OCI-M1 (cell line): Measurements from ENCODE around the gene GPC5.

Experiments used
- DNase-seq: peaks from one replicate; lab custom pipeline; 2025; lab: John Stamatoyannopoulos, UW

The GPC5 gene

GRCh38 chr13:92842145-92842544, 1443.7 kb downstream of the GPC5 start:
- DNase-seq = no peak

- DNase-seq = peak; percentile 26
Measured at GRCh38 chr13:92843549-92843948, 1445.1 kb downstream of the GPC5 start.

- DNase-seq = no peak
Measured at GRCh38 chr13:92849381-92849780, 1451.0 kb downstream of the GPC5 start.

- DNase-seq = no peak
Measured at GRCh38 chr13:92864584-92865284, 1466.3 kb downstream of the GPC5 start.

GRCh38 chr13:92873029-92873428, 1474.6 kb downstream of the GPC5 start:
- peak; percentile 19 for DNase-seq

- no peak for DNase-seq
Measured at GRCh38 chr13:92886535-92887077, 1488.2 kb downstream of the GPC5 start.

- no peak for DNase-seq
Measured at GRCh38 chr13:92894447-92894846, 1496.0 kb downstream of the GPC5 start.

- DNase-seq = peak; percentile 61
Measured at GRCh38 chr13:92896842-92897241, 1498.4 kb downstream of the GPC5 start.

GRCh38 chr13:92898946-92899345, 1500.5 kb downstream of the GPC5 start:
- peak; percentile 7 for DNase-seq

- no peak for DNase-seq
Measured at GRCh38 chr13:92900446-92900845, 1502.0 kb downstream of the GPC5 start.

GRCh38 chr13:92901739-92902138, 1503.3 kb downstream of the GPC5 start:
- no peak for DNase-seq

GRCh38 chr13:92912629-92913028, 1514.2 kb downstream of the GPC5 start:
- DNase-seq = peak; percentile 84

GRCh38 chr13:92913840-92914239, 1515.4 kb downstream of the GPC5 start:
- peak; percentile 59 for DNase-seq
